ENCODE measurements around the gene ATP2A3. TPM values are rescaled to one million over a fixed set of nuclear protein-coding genes. Genes with fewer than 3 reads are reported as not detected.

The ATP2A3 gene
- total and polyA plus RNA-seq, 4 donors, result 16.6 to 64.6 (median 25.5) TPM

- H3K27me3 ChIP-seq (ENCODE audit: control insufficient read depth in 3 of 3, insufficient read depth in 3 of 3, low read length in 2 of 3), result no peaks in the 10 kb centered on the region
- H3K4me3 ChIP-seq, result no peak overlapping the region
- TF ChIP-seq CTCF (IDR thresholded peaks at IDR 0.05; ENCODE audit: control extremely low read depth, extremely low read depth), result no peak
- H3K36me3 ChIP-seq (ENCODE audit: control insufficient read depth in 4 of 4, insufficient read depth in 4 of 4, low read length in 4 of 4), result peaks cover 0 to 17% (median 4%) of the 10 kb centered on the region in 4 donors
- peaks cover 0 to 12% (median 0%) of the 10 kb centered on the region in 5 donors for H3K4me1 ChIP-seq (ENCODE audit: control insufficient read depth in 5 of 5, insufficient read depth in 5 of 5, low read length in 5 of 5)
- ATAC-seq (ENCODE audit: insufficient read depth, low FRiP score) (no peak), DNase-seq (no peak)
- H3K9me3 ChIP-seq (ENCODE audit: control insufficient read depth in 4 of 4, insufficient read depth in 3 of 4, low read length in 3 of 4), result no peaks in the 10 kb centered on the region
- WGBS, 2 donors, result 85 to 88% methylated on average over 25 of the region's 25 CpGs
- H3K9ac ChIP-seq (ENCODE audit: insufficient read depth in 1 of 2, low read length in 2 of 2), result no peak overlapping the region
- H3K27ac ChIP-seq (ENCODE audit: low read depth in 1 of 2, low read length in 1 of 2), result no peak overlapping the region
These were observed 84.4 kb downstream of the ATP2A3 start for GRCh38 chr17:3879591-3880417.

GRCh38 chr17:3879186-3879585 lies 85.1 kb downstream of the ATP2A3 start:
- TF ChIP-seq CTCF (IDR thresholded peaks at IDR 0.05; ENCODE audit: control extremely low read depth, extremely low read depth), result no peak
- WGBS, 2 donors, result 80 to 82% methylated on average over 5 of the region's 5 CpGs
- H3K27ac ChIP-seq (ENCODE audit: low read depth in 1 of 2, low read length in 1 of 2), result no peak overlapping the region
- ATAC-seq (ENCODE audit: insufficient read depth, low FRiP score) (no peak), DNase-seq (peak; percentile 89 to 93 (median 91))
- H3K9ac ChIP-seq (ENCODE audit: insufficient read depth in 1 of 2, low read length in 2 of 2), result no peak overlapping the region
- peaks cover 0 to 12% (median 0%) of the 10 kb centered on the region in 5 donors for H3K4me1 ChIP-seq (ENCODE audit: control insufficient read depth in 5 of 5, insufficient read depth in 5 of 5, low read length in 5 of 5)
- no peak overlapping the region for H3K4me3 ChIP-seq
- H3K9me3 ChIP-seq (ENCODE audit: control insufficient read depth in 4 of 4, insufficient read depth in 3 of 4, low read length in 3 of 4), result no peaks in the 10 kb centered on the region
- no peaks in the 10 kb centered on the region for H3K27me3 ChIP-seq (ENCODE audit: control insufficient read depth in 3 of 3, insufficient read depth in 3 of 3, low read length in 2 of 3)
- peaks cover 0 to 13% (median 4%) of the 10 kb centered on the region in 4 donors for H3K36me3 ChIP-seq (ENCODE audit: control insufficient read depth in 4 of 4, insufficient read depth in 4 of 4, low read length in 4 of 4)

DNA sequence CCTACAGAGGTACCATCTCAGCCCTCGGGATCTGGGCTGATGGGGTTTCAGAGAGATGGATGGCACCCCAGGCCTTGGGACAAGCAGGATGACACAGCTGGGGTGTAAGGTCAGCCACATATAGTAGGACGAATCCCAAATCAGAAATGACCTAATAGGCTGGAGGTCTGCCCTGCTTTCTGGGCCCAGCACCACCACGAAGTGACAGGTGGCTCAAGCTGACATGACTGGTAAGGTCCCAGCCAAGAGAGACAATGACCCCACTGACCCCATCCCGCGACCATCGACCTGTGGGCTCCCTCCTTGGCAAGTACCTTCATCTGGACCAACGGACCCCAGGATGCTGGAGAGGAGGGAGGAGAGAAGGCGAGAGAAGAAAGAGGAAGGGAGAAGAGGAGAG lies 87.0 kb downstream of the ATP2A3 start:
- no peak for TF ChIP-seq CTCF (IDR thresholded peaks at IDR 0.05; ENCODE audit: control extremely low read depth, extremely low read depth)
- H3K4me1 ChIP-seq (ENCODE audit: control insufficient read depth in 5 of 5, insufficient read depth in 5 of 5, low read length in 5 of 5), result peaks cover 0 to 12% (median 0%) of the 10 kb centered on the region in 5 donors
- DNase-seq, result no peak
- no peaks in the 10 kb centered on the region for H3K27me3 ChIP-seq (ENCODE audit: control insufficient read depth in 3 of 3, insufficient read depth in 3 of 3, low read length in 2 of 3)
- no peak overlapping the region for H3K27ac ChIP-seq (ENCODE audit: low read depth in 1 of 2, low read length in 1 of 2)
- 80 to 90% methylated on average over 8 of the region's 8 CpGs for WGBS, 2 donors
- ATAC-seq (ENCODE audit: insufficient read depth, low FRiP score), result no peak
- H3K9me3 ChIP-seq (ENCODE audit: control insufficient read depth in 4 of 4, insufficient read depth in 3 of 4, low read length in 3 of 4), result no peaks in the 10 kb centered on the region
- peaks cover 0 to 16% (median under 1%) of the 10 kb centered on the region in 4 donors for H3K36me3 ChIP-seq (ENCODE audit: control insufficient read depth in 4 of 4, insufficient read depth in 4 of 4, low read length in 4 of 4)
- no peak overlapping the region for H3K9ac ChIP-seq (ENCODE audit: insufficient read depth in 1 of 2, low read length in 2 of 2)
- H3K4me3 ChIP-seq, result no peak overlapping the region

All from lung (tissue), 12 donors.